Measurements from ENCODE around the gene ACAP3.

Gene ACAP3

DNA sequence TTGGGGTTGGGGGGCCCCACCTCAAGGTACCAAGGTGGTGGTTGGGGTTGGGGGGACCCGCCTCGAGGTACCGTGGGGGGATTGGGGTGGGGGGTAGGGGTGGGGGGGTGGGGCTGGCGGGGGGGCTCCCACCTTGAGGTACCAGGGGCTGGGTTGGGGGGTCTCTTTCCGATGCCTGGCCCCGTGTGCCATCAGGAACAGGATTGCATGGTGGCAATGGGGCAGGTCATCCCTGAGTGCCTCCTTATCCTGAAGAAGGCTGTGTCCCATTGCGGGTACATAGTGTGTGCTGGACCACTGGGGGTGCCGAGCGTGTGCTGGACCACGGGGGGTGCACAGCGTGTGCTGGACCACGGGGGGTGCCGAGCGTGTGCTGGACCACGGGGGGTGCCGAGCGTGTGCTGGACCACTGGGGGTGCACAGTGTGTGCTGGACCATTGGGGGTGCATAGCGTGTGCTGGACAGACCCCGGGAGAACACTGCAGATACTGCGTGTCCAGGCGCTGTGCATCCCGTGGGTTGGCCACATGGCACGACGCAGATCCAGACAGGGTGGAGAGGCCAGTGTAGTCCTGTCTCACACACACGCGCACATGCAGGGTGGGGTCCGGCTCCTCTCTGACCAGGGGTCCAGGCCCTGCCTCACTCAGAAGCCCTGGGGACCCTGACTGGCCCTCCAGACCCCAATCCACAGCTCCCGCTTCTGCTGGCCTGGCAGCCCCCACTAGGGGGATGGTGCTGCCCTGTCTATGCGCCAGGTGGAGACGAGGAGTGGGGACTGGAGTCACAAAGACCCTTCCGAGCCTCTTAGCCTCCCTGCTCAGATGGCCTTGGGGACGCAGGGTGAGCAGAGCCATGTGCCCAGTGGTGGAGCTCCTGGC lies 23.3 kb downstream of the ACAP3 start:
- no peak for DNase-seq

- DNase-seq: peak; percentile 55
Measured at GRCh38 chr1:1283821-1284220, 23.9 kb downstream of the ACAP3 start.

DNA sequence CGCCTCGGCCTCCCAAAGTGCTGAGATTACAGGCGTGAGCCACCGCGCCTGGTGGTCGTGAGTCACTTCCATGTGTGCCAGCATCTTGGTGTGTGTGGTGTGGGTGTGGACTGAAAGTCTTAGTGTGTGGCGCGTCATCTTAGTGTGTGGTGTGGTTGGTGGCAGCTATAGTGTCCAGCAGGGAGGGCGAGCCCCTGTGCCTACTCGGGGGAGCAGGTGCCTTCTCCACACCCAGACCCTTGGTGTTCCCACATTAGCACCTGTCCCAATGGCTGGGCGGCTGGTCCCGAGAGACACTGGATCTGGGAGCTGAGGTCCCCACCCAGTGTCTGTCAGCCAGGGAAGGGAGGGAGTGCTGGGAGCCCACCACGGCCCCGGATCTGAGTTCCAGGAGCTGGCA lies 24.7 kb downstream of the ACAP3 start:
- DNase-seq: no peak

DNA sequence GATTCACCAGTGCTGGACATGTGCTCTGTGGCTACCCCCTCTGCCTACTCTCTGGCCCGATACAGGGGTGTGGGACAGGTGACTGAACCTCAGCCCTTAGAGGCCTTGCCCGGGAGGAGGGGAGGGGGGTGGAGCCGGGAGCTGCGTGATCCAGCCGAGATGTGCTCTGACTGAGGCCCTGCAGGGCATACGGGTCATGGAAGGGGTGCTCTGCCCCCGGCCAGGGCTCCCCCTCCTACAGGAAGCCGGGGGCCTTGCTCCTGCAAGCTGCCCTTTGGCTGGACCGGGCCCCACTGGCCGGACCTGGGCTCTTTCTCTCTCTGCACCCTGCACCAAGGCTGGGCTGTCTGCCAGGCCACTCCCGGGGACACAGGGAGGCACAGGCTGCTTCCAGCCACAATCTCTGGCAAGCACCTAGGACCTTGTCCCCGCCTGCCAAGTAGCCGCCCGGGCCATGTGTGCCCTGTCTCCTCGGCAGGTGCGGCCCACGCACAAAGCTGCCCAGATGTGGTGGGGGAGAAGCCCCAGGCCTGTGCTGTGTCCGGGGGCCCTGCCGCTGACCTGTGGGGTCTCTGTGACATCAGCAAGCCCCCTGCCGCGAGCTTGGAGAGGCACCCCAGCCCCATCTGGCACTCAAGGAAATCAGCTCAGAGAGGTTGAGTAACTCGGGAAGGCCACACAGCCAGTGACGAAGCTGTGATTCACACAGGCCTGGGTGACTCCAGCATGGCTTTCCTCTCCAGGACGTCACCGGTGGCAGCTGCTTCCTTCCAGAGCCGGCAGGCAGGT lies 26.0 kb downstream of the ACAP3 start:
- no peak for DNase-seq

DNA sequence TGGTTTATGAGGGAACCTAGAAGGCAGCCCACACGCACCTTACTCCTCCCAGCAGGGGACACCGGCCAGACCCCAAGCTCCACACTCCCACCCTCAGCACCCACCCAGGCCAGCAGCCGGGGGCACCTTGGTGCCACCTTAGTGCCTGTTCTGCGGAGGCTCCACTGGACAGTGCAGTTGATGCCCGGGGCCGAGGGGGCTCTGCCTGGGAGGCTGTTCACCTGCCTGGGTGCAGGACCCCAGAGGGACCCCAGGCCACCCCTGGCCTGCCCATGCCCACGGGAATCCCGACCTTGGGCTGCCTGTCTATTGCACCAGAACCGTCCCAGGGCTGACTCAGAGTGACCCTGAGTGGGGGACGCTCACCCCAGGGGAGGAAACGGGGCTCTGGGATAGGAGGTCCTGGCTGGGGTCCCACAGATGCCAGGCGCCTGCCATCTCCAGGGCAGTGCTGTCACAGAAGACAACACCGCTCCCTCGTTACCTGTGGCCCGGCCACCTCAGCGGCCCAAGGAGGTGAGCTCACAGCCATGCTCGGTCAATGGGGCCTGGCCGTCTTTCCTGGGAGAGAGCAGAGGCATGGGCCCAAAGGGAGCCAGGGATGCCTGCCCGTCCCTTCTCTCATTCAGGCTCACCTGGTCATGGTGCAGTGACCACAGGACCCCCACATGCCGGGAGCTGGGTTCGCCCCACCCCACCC lies 26.8 kb downstream of the ACAP3 start:
- no peak for DNase-seq

GRCh38 chr1:1279028-1279427 lies 28.7 kb downstream of the ACAP3 start:
- no peak for DNase-seq

DNA sequence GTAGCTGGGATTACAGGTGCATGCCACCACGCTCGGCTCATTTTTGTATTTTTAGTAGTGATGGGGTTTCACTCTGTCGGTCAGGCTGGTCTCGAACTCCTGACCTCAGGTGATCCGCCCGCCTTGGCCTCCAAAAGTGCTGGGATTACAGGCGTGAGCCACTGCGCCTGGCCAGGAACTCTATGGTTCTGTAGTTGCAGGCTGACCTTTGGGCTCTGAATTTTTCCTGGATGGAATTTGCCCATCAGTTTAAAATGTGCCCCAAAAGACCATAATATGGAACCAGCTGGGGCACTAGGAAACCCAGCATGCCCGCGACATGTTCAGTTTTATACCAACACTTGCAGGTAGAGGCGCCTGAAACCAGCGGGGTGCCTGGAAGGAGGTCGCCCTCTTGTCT lies 29.1 kb downstream of the ACAP3 start:
- no peak for DNase-seq

GRCh38 chr1:1275836-1276235 lies 31.9 kb downstream of the ACAP3 start:
- no peak for DNase-seq

DNA sequence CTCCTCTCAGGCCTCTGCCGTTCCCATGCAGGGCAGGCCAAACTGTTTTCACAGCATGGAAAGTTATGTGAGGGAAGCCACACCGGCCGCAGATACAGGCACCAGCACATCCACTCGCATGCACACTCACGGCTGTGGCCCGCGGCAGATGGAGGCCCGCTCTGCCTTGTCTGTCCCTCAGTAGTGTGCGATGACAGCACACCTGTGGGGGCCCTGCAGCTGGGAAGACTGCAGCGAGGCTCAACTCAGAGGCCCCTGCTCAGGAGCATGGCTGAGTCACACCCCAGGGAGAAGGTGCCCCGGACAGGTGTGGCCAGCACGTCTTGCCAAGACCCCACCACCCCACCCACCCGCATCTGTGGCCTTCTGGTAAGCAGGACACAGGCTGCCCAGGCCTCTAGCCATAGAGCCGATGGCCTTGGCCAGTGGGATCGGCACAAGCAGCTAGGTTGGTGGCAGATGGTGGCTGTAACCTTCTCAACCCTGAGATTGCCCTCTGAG lies 32.7 kb downstream of the ACAP3 start:
- DNase-seq: no peak

- no peak for DNase-seq
Measured at GRCh38 chr1:1274299-1274930, 33.3 kb downstream of the ACAP3 start.

- DNase-seq: peak; percentile 91
Measured at GRCh38 chr1:1273512-1274298, 34.0 kb downstream of the ACAP3 start, which contains the start of gene UBE2J2. Gene UBE2J2 (minus strand): TSS chr1:1273854. CDS start chr1:1267992, 5,862 bp downstream.

DNA sequence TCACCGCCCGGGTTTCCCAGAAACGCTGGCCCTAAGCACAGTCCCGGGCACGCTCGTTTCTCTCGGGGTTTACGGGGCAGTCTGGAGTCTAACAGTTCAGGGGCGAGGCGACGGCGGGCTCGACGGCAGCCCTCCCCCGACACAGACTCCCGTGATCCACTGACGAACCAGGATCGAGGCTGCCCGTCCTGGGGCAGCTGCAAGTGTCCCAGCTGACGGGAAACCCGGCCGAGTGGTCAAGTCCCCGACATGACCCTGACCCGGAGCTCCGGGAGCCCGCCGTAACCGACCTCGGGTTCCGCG lies 34.6 kb downstream of the ACAP3 start:
- no peak for DNase-seq

DNA sequence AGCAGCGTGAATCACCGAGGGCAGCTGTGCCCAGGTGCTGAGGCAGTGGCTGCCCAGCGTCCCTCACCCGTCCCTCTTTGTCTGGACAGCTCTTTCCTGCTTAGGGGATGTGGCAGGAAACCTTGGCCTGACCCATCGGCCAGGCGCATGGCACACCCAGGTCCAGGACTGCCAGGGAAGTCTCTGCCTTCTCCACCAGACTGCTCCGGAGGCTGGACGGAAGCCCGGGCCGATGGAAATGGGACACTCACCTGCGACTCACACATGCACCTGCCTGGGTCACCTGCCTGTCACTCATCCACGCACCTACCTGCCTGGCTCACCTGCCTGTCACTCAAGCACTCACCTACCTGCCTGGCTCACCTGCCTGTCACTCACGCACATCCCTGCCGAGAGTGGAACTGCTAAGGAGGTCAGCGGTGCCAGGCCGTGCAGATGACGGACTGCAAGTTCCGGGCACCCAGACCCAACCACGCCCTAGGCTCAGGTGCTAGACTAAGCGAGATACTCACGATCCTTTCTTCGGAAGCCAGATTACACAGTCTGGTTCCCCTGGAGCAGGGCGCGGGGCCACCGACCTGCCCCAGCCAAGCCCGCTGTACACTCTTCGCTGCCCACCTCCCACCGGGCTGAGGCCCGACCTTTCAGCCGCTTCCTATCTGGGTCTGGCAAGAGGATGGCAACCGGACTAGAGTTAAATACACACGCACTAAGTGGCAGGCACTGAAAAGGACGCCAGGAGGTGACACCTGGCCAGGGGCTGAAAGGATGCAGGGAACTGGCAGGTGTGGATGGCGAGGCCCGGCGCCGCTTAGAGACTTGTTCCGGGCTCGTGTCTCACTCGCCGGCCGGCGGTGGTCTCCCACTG lies 35.2 kb downstream of the ACAP3 start:
- no peak for DNase-seq

DNA sequence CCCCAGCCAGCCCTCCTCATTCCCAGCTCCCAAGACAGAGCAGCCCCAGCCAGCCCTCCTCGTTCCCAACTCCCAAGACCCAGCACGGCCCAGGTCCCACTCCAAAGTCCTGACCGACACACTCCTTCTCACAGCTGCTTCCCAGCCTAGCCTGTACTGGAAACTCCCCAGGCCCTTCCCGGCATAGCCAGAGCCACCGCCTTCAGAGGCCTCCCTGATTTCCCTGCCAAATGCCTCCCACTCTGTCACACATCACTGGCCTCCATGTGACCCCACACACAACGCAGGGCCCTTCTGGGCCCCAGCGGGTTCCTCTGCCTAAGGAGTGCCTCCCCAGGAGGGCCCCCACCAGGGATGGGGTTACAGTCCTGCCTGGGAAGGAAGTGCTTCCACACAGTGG lies 36.9 kb downstream of the ACAP3 start:
- no peak for DNase-seq

- no peak for DNase-seq
Measured at GRCh38 chr1:1268284-1268682, 39.4 kb downstream of the ACAP3 start.

- DNase-seq: no peak
Measured at GRCh38 chr1:1267488-1268283, 40.0 kb downstream of the ACAP3 start.

DNA sequence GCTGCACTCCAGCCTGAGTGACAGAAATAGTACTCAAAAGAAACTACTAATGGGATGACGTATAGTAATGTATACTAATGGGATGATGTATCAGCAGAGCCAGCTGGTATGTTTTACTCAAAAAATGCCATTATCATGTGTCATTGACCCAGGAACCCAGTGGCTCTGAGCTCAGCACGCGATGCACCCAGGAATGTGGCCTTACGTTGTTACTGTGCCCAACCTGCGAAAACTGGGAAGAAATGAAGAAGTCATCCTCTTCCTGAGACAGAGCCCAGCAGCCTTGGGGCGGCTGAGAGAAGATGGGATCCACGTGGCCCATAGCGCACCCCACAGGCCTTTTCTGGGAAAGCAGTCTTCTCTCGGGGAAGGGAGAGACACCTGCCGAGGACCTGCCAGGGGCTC lies 42.9 kb downstream of the ACAP3 start:
- DNase-seq: no peak

DNA sequence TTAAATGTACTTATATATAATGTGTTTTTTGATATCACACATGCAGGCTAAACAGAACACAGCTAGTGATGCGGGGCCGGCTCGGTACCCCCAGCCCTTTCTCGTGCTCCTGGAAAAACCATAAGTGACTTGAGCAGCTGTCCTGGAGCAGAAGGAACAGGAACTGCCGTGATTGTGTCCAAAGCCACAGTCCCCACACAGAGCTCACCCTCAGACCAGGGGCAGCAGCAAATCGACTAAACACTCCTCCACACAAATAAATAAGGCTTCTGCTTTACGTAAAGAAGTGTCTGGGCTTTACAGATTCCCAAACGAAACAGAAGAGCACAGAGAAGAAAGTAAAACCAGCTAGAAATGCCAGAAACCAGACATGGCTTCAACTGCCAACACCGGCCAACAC lies 43.7 kb downstream of the ACAP3 start:
- no peak for DNase-seq

- no peak for DNase-seq
Measured at GRCh38 chr1:1262758-1263157, 45.0 kb downstream of the ACAP3 start.

- DNase-seq: no peak
Measured at GRCh38 chr1:1262071-1262470, 45.7 kb downstream of the ACAP3 start.

Data from NCI-H345 (cell line).